Measurements from ENCODE around the gene BRD3OS.

GRCh38 chr9:134076644-134077043 is 51.4 kb downstream of the BRD3OS start:
- TF ChIP-seq ESRRG (CRISPR knock-in tag; IDR thresholded peaks at IDR 0.05) = no peak
- TF ChIP-seq, protein P1, sequence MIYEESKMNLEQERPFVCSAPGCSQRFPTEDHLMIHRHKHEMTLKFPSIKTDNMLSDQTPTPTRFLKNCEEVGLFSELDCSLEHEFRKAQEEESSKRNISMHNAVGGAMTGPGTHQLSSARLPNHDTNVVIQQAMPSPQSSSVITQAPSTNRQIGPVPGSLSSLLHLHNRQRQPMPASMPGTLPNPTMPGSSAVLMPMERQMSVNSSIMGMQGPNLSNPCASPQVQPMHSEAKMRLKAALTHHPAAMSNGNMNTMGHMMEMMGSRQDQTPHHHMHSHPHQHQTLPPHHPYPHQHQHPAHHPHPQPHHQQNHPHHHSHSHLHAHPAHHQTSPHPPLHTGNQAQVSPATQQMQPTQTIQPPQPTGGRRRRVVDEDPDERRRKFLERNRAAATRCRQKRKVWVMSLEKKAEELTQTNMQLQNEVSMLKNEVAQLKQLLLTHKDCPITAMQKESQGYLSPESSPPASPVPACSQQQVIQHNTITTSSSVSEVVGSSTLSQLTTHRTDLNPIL (CRISPR knock-in tag; IDR thresholded peaks at IDR 0.05; ENCODE audit: low read depth) = no peak

Measured in SK-N-SH treated with all-trans-retinoic acid at 6 μM for 48 hours (cell line).